Measurements from ENCODE around the gene SHB. TPM values are rescaled to one million over a fixed set of nuclear protein-coding genes. Genes with fewer than 3 reads are reported as not detected.
A peak's percentile ranks its signal among the peaks of the same experiment; 100 is the strongest.

The SHB gene
- total and polyA plus RNA-seq, 2 of the 13 experiments (the other 11 are each of a cell fraction or from before 2014, with no cell fraction given) = 19.4 to 20.7 TPM

DNA sequence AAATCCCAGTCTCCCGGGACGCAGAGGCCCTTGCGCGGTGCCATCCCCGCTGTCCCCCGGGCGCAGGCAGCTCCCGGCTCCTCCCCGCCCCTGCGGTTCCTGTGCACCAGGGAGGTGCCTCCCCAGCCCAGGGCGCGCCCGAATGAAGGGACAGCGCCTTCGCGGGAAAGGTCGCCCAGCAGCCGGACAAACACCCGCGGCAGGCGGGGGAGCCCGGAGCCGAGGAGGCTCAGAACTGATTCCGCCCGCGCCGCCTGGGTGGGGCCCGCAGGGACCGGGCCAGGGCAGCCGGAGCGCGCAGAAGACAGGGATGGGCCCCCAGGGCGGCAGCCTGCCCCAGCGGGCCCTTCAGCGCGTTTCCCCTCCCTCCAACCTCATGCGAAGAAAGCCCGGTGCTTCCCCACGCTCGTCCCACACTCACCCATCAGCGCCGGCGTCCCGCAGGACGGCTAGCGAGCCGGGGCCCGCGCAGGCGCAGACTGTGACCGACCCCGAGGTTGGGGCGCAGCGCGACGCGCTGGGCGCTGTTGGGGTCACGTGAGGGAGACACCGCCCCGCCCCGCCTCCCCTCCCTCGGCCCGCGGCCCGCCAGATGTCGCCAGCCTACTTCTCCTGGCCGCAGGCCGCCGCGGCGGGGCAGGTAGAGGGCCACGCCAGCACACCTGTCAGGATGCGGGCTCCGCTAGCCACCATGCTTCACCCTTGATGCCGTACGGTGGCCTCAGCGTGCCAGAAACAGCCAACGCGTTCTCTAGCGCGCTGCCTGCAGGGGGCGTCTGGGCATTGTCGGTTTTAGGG is 165.2 kb downstream of the SHB start, which contains the start of gene SLC25A51 (continued):
- peak; percentile 89; the same call in 1 of the 2 replicates for TF ChIP-seq UBTF (CRISPR knock-in tag; IDR thresholded peaks at IDR 0.05)
- TF ChIP-seq ZNF850 (CRISPR knock-in tag; conservative IDR thresholded peaks at IDR 0.05) = peak; percentile 86
- TF ChIP-seq, protein P1, sequence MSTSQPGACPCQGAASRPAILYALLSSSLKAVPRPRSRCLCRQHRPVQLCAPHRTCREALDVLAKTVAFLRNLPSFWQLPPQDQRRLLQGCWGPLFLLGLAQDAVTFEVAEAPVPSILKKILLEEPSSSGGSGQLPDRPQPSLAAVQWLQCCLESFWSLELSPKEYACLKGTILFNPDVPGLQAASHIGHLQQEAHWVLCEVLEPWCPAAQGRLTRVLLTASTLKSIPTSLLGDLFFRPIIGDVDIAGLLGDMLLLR (CRISPR knock-in tag; IDR thresholded peaks at IDR 0.05) = peak; percentile 30; the same call in 1 of the 2 replicates
- TF ChIP-seq SMAD9 (CRISPR knock-in tag; IDR thresholded peaks at IDR 0.05) = no peak
- TF ChIP-seq ESRRA (CRISPR knock-in tag; IDR thresholded peaks at IDR 0.05; ENCODE audit: low read depth) = peak; percentile 65; the same call in 1 of the 2 replicates
- no peak for TF ChIP-seq TP53 (CRISPR knock-in tag; conservative IDR thresholded peaks at IDR 0.05)
- TF ChIP-seq CBX5 (CRISPR knock-in tag; IDR thresholded peaks at IDR 0.05; ENCODE audit: borderline replicate concordance) = peak; percentile 99
- TF ChIP-seq ZBTB7B (CRISPR knock-in tag; IDR thresholded peaks at IDR 0.05) = peak; percentile 97
- no peak for TF ChIP-seq PCBP2 (optimal IDR thresholded peaks at IDR 0.05; ENCODE audit: low read depth, low read length, poor library complexity, severe bottlenecking)
- TF ChIP-seq PHF8 (CRISPR knock-in tag; IDR thresholded peaks at IDR 0.05) = peak; percentile 85
- TF ChIP-seq ZNF709 (CRISPR knock-in tag; IDR thresholded peaks at IDR 0.05) = 0 out of 2 replicates have a peak, but pooled peaks have one; percentile 41
- peak; percentile 62 for TF ChIP-seq PRDM10 (CRISPR knock-in tag; IDR thresholded peaks at IDR 0.05; ENCODE audit: low read depth)
- no peak for TF ChIP-seq ZMYM2 (CRISPR knock-in tag; IDR thresholded peaks at IDR 0.05)
- 0 out of 2 replicates have a peak, but pooled peaks have one; percentile 40 for TF ChIP-seq SSRP1 (CRISPR knock-in tag; IDR thresholded peaks at IDR 0.05)
- no peak for TF ChIP-seq IRF9 (CRISPR knock-in tag; IDR thresholded peaks at IDR 0.05; ENCODE audit: borderline replicate concordance)
- TF ChIP-seq MATR3 (CRISPR knock-in tag; IDR thresholded peaks at IDR 0.05) = no peak
- peak; percentile 99 for TF ChIP-seq AGO2 (optimal IDR thresholded peaks at IDR 0.05; ENCODE audit: low read depth, low read length)
- TF ChIP-seq HDAC6 (IDR thresholded peaks at IDR 0.05; ENCODE audit: low read depth, low read length) = no peak
- TF ChIP-seq XBP1 (CRISPR knock-in tag; IDR thresholded peaks at IDR 0.05) = no peak
- TF ChIP-seq IKZF1 (IDR thresholded peaks at IDR 0.05) = no peak

Data from HepG2 (cell line).